Dedifferentiated amniotic fluid mesenchymal stem cell (primary cell): ENCODE data around the gene CDK17.

Experiments
- DNase-seq: peaks from one replicate; pipeline ENCODE4 v3.0.0-alpha.2; 2016; ENCODE audit errors: extremely low spot score

CDK17 gene

DNA sequence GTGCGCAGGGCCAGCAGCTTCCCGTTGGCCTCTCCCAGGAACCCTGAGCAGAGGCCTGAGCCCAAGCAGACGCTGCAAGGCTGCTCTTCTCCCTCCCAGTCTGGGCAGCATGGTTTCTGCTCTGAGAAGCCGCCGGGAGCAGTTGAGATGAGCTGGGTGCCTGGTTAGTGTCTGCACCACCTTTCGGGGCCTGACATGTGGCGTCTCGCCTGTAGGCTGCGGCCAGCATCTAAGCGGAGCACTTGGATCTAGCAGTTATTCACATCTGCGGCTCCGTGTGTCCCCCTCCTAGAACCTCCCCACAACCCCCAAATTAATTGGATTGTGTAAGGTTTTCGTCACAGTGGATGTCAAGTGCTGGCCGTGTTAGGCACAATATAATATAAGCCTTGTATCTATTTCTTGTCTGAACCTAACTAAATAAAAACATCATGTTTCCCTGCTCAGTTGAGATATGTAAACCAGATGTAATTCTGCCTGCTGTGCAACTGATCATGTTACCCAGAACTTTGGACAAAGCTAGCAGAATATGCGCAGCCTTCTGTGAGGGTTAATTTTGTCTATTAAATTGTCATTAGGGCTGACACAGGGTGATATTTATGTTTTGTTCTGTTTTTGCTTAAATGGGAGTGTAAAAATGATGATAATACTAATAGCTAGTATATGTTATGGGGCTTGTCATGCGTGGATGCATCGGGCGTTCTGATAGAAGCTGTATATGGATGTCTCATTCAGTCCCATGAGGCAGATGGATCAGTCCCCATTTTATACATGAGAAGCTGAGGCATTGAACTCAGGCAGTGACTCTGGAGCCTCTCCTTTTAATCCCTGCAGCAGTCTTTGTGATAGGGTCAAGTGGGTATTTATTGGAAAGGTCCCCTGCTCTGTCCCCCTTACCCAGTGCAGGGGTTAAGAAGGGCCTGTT is 160.3 kb downstream of the CDK17 start:
- no peak for DNase-seq

DNA sequence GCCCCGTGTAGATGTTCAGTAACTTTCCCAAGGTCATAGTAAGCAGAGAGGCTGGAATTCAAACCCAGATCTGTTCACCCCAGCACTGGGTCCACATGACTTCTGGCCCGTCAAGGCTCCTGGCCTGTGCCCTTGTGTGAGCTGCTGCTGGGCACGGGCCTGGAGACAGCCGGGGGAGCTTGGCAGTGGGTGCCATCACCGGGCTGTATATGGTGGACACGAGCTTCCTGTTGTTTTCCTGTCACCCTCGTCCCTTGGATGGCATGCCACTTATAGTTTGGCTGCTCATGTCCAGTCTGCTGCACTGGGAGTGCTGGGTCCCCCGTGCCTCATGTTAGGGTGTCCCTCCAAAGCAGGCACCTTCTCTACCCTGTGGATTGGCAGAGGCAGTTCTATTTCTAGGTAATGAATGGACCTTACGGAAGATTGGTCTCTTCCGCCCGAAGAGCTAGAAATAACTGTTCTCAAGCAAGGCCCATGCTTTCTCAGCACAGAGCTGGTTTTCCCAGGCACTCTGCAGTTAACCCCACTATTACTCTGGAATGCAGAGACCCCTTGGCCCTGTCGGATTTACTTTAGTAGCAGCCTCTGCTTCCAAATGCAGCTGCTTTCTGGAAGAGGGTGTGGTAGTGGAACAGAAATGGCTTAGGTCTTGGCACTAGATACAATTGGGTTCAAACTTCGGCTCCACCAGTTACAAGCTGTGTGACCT is 161.7 kb downstream of the CDK17 start:
- DNase-seq, result no peak

DNA sequence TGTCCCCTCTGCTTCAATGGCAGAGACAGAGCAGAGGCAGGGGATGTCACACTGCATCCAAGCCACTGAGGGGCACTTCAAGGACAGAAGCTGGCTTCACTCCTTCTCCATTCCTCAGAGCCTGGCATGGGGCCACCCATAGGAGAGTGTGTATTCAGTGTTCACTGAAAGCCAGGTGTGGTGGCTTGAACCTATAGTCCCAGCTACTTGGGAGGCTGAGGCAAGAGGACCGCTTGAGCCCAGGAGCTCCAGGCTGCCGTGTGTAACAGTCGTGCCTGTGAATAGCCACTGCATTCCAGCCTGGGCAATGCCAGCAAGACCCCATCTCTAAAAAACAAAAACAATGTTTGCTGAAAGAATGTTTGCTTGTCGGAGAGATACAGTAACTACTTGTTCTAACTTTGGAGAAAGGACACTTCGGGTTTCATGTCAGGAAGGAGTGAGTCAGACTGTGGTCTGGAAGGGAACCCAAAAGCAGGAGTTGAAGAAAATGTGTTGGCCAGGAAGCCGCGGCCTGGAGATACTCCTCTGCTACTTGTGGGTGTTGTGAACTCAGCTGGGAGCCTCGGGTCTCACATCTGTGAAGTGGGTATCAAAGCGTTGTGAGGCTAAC is 162.7 kb downstream of the CDK17 start:
- DNase-seq, result peak; percentile 90

DNA sequence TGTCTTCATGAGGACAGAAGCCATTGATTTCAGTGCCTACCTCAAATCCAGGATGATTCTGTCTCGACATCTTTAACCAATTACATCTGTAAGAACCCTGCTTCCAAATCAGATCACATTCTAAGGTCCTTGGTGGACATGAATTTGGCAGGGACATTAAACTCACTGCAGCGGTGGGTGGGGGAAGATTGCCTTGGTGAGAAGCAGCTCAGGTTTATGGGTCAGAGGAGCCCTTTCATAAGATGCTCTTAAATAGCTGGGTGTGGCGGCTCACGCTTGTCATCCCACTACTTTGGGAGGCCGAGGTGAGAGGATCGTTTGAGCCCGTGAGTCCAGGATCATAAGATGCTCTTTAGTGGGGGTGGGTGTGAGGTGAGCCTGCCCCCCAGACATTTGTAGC is 163.2 kb downstream of the CDK17 start:
- DNase-seq, result no peak

DNA sequence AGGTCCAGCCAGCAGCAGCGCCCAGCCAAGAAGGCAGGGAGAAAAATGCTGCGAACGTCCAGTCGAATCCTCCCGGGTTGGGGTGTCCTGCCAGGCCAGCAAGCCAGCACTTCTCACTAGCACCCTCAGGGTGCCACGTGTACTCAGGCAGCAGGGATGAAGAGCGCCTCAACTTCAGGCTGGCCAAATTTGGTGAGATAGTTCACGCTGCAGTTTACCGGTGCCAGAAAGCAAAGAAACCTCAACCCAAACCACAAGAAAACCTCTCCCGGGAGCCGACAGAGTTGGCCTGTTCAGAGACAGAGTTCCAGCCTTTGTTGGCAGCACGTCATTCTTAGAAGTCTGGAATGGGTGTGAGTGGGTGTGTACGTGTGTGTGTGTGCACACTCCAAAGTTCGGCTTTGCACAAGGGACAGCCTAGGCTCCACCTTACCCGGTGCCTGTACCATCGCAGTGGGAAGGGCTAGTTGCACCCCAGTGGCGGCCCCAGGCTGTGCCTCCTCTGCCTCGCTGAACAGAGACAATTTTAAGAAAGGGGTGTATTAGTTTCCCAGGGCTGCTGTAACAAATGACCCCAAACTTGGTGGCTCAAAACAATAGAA is 163.9 kb downstream of the CDK17 start:
- DNase-seq, result no peak

DNA sequence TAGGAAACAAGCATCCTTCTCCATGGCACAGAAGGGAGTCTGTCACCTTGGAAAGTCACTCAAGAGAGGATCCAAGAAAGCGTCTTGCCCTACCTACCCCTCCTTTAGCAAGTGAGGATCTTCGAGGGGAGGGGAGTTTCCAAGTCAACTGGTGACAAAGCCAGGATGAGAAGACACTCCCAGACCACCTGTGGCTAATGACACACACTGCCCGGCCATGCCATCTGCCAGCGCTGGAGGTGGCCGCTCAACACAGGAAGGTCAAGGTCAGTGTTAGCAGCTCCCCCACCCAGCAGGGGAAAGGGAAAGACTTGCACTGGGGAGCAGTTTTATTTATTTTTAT is 164.8 kb downstream of the CDK17 start:
- no peak for DNase-seq

DNA sequence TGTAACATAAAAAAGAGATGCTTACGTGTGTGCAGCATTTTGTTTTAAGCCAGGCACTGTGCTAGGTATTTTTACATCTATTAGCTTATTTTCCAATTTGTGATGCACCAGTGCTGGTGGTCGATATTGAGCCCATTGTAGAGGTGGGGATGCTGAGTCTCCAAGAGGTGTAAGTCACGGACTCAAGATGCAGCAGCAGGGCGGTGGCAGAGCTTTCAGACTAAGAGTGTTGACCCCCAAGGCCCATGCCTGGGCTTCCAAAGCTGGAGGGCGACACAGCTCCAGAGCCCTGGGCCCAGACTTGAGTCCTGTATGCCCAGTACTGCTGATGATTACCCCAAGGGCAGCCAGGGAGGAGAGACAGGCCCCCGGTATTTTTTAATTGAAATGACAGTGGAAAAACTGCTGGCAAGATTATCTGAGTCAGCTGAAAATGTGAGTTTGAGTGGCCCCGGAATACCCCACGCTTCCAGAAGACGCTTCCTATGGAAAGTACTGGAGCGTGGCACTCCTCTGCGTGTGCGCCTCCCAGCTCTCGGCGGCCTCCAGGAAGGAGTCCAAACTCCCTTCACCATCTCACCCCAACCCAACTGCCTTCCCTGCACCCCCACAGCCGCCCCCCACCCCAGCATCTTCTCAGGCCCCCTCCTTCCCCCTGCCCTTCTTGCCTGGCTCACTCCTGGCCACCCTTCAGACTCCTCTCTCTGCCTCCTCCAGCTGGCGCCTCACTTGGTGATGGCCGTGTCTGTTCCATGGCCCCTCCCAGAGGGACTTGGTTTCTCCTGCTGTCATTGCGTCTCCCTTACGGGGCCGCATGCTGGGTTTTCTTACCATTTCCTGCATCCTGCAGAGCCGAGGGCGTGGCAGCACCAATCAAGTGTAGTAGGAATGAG is 165.4 kb downstream of the CDK17 start:
- no peak for DNase-seq

DNA sequence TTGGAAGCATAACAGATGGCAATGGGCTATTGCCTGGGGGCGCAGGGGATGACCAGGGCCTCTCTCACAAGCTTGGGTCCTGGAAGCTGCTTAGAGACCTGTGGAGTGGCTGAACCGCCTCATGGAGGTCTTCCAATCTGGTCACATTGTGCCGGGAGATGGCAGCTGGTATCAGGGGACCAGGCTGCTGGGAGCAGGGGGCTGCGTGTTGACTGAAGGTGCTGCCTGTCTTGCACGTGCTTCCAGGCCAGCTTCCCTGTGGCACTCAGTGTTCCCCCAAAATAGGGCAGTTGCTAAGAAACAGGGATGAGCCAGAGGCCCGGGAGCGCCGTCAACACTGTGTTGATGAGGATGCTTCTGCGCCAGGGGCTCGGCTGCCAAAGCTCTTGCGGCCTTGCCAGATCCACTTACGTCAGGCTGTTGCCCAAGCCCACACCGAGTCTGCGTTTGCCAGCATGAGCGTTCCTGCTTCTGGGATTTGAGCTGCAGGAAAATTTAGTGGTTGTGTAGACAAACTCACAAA is 166.2 kb downstream of the CDK17 start:
- DNase-seq, result no peak

DNA sequence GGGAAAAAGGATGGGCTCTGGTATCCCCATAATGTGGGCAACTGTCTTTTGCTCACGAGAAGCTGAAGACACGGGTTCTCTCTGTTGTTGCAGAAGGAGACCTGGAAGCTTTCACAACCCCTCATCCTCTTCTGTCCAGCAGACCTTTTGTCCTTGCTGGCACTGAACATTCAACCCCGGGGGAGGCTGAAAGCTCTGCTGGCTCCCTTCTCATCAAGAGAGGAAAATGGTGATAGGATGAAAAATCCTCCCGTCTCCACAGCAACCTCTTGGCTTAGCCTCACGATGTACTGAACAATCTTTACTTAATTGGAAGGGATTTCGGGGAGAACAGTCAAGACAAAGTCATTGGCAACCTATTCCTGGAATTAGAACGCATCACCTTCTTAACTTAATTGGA is 167.1 kb downstream of the CDK17 start:
- no peak for DNase-seq

DNA sequence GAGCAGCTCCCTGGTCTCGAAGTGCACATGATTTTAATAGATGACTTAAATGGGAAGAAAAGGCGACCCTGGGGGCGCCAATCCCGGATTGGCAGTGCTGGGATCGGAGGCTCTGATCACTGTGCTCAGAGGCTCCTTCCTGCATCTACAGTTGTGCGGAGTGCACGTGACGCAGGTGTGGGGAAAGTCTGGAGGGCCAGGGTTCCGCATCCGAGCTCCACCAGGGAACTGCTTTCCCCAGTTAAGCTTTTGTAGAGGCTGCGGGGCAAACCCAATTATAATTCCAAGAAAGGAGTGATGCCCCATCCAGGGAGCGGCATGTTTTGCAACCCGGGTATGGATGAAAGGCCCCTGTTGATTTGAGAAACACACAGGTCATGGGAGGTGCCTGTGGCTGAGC is 169.6 kb downstream of the CDK17 start:
- DNase-seq, result no peak

DNA sequence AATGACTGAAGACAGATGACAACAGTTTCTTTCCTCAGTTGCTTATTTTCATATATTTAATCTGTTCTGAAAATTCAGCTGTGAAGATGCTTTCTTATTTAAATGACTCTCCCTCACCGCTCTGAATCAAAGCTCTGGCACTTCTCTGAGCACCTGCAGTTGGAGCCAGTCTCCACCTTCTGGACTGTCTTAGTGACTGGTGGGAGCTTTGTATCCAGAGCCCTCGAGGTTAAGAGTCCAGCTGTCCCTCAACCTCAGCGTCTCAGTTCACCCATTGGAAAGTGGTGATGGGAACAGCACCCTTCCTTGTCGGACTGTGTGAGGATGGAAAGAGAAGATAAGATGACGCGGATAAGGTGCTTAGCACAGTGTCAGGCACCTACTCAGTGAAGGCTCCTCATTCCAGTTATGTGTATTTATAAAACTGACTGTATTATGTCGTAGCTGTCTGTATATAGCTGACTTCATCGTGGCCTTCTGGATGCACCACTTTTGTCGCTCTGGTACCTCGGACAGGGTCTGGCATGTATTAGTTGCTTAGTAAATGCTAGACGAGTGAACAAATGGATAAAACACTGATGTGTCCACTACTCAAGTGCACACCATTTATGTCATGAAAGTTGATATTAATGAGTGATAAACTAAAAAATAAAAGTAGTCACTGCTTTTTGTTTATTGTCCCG is 171.5 kb downstream of the CDK17 start:
- no peak for DNase-seq
